22Rv1 (cell line): ENCODE data around the gene HPDL.
A peak's percentile ranks its signal among the peaks of the same experiment; 100 is the strongest.

Experiments used
- ZFX ChIP-seq: fragments of 450-650 bp; IDR thresholded peaks from 2 replicates; pipeline ENCODE4 v1.6.1; 2017; ENCODE audit warnings: antibody characterized with exemption, borderline replicate concordance
- TF ChIP-seq, protein P1 (sequence below): fragments of 450-650 bp; IDR thresholded peaks from 2 replicates; pipeline ENCODE4 v1.5.1; 2017; ENCODE audit warnings: mild to moderate bottlenecking

- TF ChIP-seq, protein P1, sequence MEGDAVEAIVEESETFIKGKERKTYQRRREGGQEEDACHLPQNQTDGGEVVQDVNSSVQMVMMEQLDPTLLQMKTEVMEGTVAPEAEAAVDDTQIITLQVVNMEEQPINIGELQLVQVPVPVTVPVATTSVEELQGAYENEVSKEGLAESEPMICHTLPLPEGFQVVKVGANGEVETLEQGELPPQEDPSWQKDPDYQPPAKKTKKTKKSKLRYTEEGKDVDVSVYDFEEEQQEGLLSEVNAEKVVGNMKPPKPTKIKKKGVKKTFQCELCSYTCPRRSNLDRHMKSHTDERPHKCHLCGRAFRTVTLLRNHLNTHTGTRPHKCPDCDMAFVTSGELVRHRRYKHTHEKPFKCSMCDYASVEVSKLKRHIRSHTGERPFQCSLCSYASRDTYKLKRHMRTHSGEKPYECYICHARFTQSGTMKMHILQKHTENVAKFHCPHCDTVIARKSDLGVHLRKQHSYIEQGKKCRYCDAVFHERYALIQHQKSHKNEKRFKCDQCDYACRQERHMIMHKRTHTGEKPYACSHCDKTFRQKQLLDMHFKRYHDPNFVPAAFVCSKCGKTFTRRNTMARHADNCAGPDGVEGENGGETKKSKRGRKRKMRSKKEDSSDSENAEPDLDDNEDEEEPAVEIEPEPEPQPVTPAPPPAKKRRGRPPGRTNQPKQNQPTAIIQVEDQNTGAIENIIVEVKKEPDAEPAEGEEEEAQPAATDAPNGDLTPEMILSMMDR = peak; percentile 85
- no peak for TF ChIP-seq ZFX
Measured at GRCh38 chr1:45299981-45300668, 26.6 kb upstream of the HPDL start.
